HCT116 (cell line): Measurements from ENCODE around the gene ALOX15. TPM values are rescaled to one million over a fixed set of nuclear protein-coding genes. Genes with fewer than 3 reads are reported as not detected.
A peak's percentile ranks its signal among the peaks of the same experiment; 100 is the strongest.

ENCODE experiments used
- ATAC-seq: fragments of 200-7000 bp; cut with Tn5 transposase; 2 replicates; pipeline ENCODE4 v1.9.1; 2020; ENCODE audit warnings: mild to moderate bottlenecking, moderate library complexity
- BruUV-seq: library from RNA; stranded (reverse); fragments of 400-500 nt; replicated peaks from 2 replicates; lab custom pipeline; 2021; lab: Mats Ljungman, UMichigan
- CTCF ChIA-PET: fragments of 300-600 bp; sonication (Branson Sonifier 250); formaldehyde crosslinking; loops from one replicate; lab custom pipeline; 2021; ENCODE audit warnings: antibody characterized with exemption; lab: Charles Lee
- POLR2A ChIA-PET: fragments of 300-600, 350-600 bp; sonication (Branson Sonifier 250); formaldehyde crosslinking; loops from one replicate; lab custom pipeline; 2021; ENCODE audit warnings: antibody characterized with exemption; lab: Charles Lee
- RAD21 ChIA-PET, 2 experiments: fragments of 300-600 bp; sonication (Branson Sonifier 250); formaldehyde crosslinking; loops; one replicate each; lab custom pipeline; 2023; ENCODE audit warnings: low total read pairs in 2 of 2; ENCODE audit not compliant: uncharacterized antibody in 2 of 2, unreplicated experiment in 2 of 2, low non-redundant PET in 1 of 2; lab: Charles Lee
- DNase-seq: peaks from one replicate; pipeline ENCODE4 v3.0.0-alpha.2; 2010; ENCODE audit warnings: low read depth, low spot score
- H2AFZ ChIP-seq: fragments of 200-600 bp; shearing (Covaris generic), sonication (generic); 2 replicates; pipeline ENCODE4 v1.6.1; 2017; ENCODE audit warnings: low read depth, mixed run types, mixed read lengths, antibody characterized with exemption, low read length; ENCODE audit not compliant: poor library complexity, severe bottlenecking
- H3K27ac ChIP-seq: 2 replicates; pipeline ENCODE4 v1.5.1; 2012; ENCODE audit warnings: low read depth, low read length
- H3K27me3 ChIP-seq: fragments of 200-600 bp; sonication (generic); 2 replicates; pipeline ENCODE4 v1.6.1; 2016; ENCODE audit warnings: mixed run types, low read length, mixed read lengths; ENCODE audit not compliant: insufficient read depth
- H3K36me3 ChIP-seq, 2 experiments: fragments of 200-500 bp in 1 of 2; fragments of 200-600 bp in 1 of 2; sonication (Bioruptor generic) in 1 of 2; sonication (generic) in 1 of 2; 2 replicates each; pipeline versions ENCODE4 v1.5.1 to v1.6.1; 2014 to 2016; ENCODE audit warnings: low read length in 2 of 2, inconsistent platforms in 1 of 2, mixed read lengths in 1 of 2, mixed run types in 1 of 2; ENCODE audit not compliant: insufficient read depth in 2 of 2, control insufficient read depth in 1 of 2
- H3K4me1 ChIP-seq, 2 experiments: fragments of 200-600 bp in 1 of 2; sonication (generic) in 1 of 2; 2 replicates each; pipeline versions ENCODE4 v1.5.1 to v1.6.1; 2012 to 2017; ENCODE audit warnings: low read length in 2 of 2, inconsistent platforms in 1 of 2, mild to moderate bottlenecking in 1 of 2, mixed read lengths in 1 of 2, mixed run types in 1 of 2, moderate library complexity in 1 of 2; ENCODE audit not compliant: insufficient read depth in 2 of 2, control insufficient read depth in 1 of 2
- H3K4me2 ChIP-seq: fragments of 200-600 bp; sonication (generic); 2 replicates; pipeline ENCODE4 v1.6.1; 2017; ENCODE audit warnings: mixed run types, low read length, mixed read lengths
- H3K4me3 ChIP-seq, 2 experiments: fragments of 200-600 bp in 1 of 2; sonication (generic) in 1 of 2; replicated peaks in 1 of 2; 2 replicates each; pipeline ENCODE4 v1.5.1; 2011 to 2016; ENCODE audit warnings: low read length in 2 of 2, control low read depth in 1 of 2, low read depth in 1 of 2, mild to moderate bottlenecking in 1 of 2, mixed read lengths in 1 of 2, mixed run types in 1 of 2
- H3K79me2 ChIP-seq: fragments of 200-600 bp; sonication (generic); 2 replicates; pipeline ENCODE4 v1.6.1; 2017; ENCODE audit warnings: mild to moderate bottlenecking, mixed run types, low read length, moderate library complexity, mixed read lengths; ENCODE audit not compliant: insufficient read depth
- H3K9ac ChIP-seq: fragments of 200-600 bp; sonication (generic); 2 replicates; pipeline ENCODE4 v1.6.1; 2016; ENCODE audit warnings: low read length, mixed read lengths
- H3K9me2 ChIP-seq: fragments of 200-600 bp; sonication (generic), shearing (Covaris generic); 2 replicates; pipeline ENCODE4 v1.6.1; 2017; ENCODE audit warnings: mixed run types, mild to moderate bottlenecking, moderate library complexity; ENCODE audit not compliant: insufficient read depth
- H3K9me3 ChIP-seq, 2 experiments: fragments of 200-500 bp in 1 of 2; fragments of 200-600 bp in 1 of 2; sonication (Bioruptor generic) in 1 of 2; sonication (generic) in 1 of 2; 2 replicates each; pipeline ENCODE4 v1.6.1; 2014 to 2017; ENCODE audit warnings: low read length in 2 of 2, mixed read lengths in 2 of 2, inconsistent platforms in 1 of 2, low read depth in 1 of 2, mild to moderate bottlenecking in 1 of 2, mixed run types in 1 of 2, moderate library complexity in 1 of 2; ENCODE audit not compliant: control insufficient read depth in 1 of 2, insufficient read depth in 1 of 2
- H4K20me1 ChIP-seq: fragments of 200-600 bp; sonication (generic), shearing (Covaris generic); 2 replicates; pipeline ENCODE4 v1.6.1; 2017; ENCODE audit warnings: mixed run types, mild to moderate bottlenecking, moderate library complexity; ENCODE audit not compliant: insufficient read depth
- CTCF ChIP-seq, 3 experiments: fragments of 200-600 bp in 1 of 3; sonication (generic) in 1 of 3; IDR thresholded peaks in 2 of 3; conservative IDR thresholded peaks in 1 of 3; 2 replicates each; pipeline ENCODE4 v1.5.1; 2012 to 2017; ENCODE audit warnings: low read depth in 2 of 3, low read length in 2 of 3, antibody characterized with exemption in 1 of 3, borderline replicate concordance in 1 of 3, control low read depth in 1 of 3, mild to moderate bottlenecking in 1 of 3, mixed read lengths in 1 of 3, mixed run types in 1 of 3, moderate library complexity in 1 of 3; ENCODE audit not compliant: insufficient read depth in 1 of 3
- EGR1 ChIP-seq: IDR thresholded peaks from 2 replicates; pipeline ENCODE4 v1.6.1; 2012; ENCODE audit warnings: low read depth
- JUND ChIP-seq: IDR thresholded peaks from 2 replicates; pipeline ENCODE4 v1.6.1; 2012
- POLR2A ChIP-seq: IDR thresholded peaks from 2 replicates; pipeline ENCODE4 v1.7.0; 2011; ENCODE audit warnings: borderline replicate concordance; ENCODE audit not compliant: insufficient read depth, insufficient read length; ENCODE audit errors: extremely low read depth
- POLR2AphosphoS5 ChIP-seq: IDR thresholded peaks from 2 replicates; pipeline ENCODE4 v1.6.1; 2011; ENCODE audit warnings: mild to moderate bottlenecking, low read depth, low read length, moderate library complexity
- REST ChIP-seq: IDR thresholded peaks from 2 replicates; pipeline ENCODE4 v1.6.1; 2012; ENCODE audit warnings: low read depth
- SIN3A ChIP-seq: IDR thresholded peaks from 2 replicates; pipeline ENCODE4 v1.6.1; 2012; ENCODE audit warnings: low read depth
- SP1 ChIP-seq: IDR thresholded peaks from 2 replicates; pipeline ENCODE4 v1.6.1; 2012; ENCODE audit warnings: low read depth
- SRF ChIP-seq: IDR thresholded peaks from 2 replicates; pipeline ENCODE4 v1.6.1; 2012; ENCODE audit warnings: low read depth
- YY1 ChIP-seq: IDR thresholded peaks from 2 replicates; pipeline ENCODE4 v1.6.1; 2011; ENCODE audit warnings: low read length, low read depth, moderate library complexity, mild to moderate bottlenecking; ENCODE audit not compliant: insufficient replicate concordance; ENCODE audit errors: extremely low read depth
- ZFX ChIP-seq: fragments of 450-650 bp; IDR thresholded peaks from 2 replicates; pipeline ENCODE4 v1.6.1; 2017
- intact Hi-C: fragments of 100-400 bp; cut with micrococcal nuclease; formaldehyde crosslinking; loops from 2 replicates; pipeline ENCODE4 v1.10.0; 2022
- total RNA-seq: library from RNA; stranded (reverse); gene quantifications from one replicate; pipeline ENCODE4 v1.2.1, GENCODE V29; 2021; ENCODE audit not compliant: unreplicated experiment
- TF ChIP-seq, protein P1 (sequence below): IDR thresholded peaks from 2 replicates; pipeline ENCODE4 v1.6.1; 2012

The ALOX15 gene
- total RNA-seq, 1 experiment from 2014 or later, result 0.57 TPM

DNA sequence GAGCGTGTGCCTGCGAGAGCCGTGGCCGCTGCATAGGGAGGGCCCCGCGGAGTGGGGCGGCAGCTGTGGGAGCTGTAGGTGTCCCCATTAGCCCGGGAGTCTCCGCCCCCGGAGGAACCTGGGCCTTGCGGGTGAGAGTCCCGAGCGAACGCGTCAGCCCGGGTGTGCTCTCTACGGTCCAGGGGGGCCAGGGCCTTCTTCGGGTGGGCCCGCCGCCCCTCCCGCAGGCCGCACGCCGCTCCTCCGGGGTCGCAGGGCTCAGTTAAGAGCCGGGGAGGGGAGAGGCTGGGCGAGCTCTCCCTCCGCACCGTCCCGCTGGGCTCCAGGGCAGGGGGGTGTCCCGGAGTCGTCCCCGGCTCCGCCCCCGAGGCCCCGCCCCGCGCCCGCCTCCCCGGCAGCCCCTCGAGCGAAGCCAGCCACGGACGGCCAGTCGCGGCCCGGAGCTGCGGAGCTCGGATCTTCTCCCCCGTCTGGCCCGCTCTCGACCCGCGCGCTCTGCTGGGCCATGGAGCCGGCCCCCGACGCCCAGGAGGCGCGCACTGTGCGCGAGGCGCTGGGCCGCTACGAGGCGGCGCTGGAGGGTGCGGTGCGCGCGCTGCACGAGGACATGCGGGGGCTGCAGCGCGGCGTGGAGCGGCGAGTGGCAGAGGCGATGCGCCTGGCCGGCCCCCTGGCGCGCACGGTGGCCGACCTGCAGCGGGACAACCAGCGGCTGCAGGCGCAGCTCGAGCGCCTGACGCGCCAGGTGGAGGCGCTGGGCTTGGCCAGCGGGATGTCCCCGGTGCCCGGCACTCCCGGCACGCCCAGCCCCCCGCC is 57.2 kb downstream of the ALOX15 start, which contains the start of gene SMTNL2:
Gene SMTNL2, plus strand, starts transcription at position 429 of the 816 bp plus-strand sequence. Its CDS starts 77 bp downstream, at position 506.
- Histone ChIP-seq H3K9me2 (no peaks in the 10 kb centered on the region), H3K4me2 (peak within 1 kb of the TSS; percentile 98), H3K36me3 (no peaks in the 10 kb centered on the region), H3K27ac (peak within 1 kb of the TSS; percentile 46; the same call in 1 of the 2 replicates), H3K4me1 (peaks cover 5 to 23% of the 10 kb centered on the region in 2 experiments; a peak in 3 of 4 replicates), H3K9ac (peak within 1 kb of the TSS; percentile 55), H2AFZ (peak within 1 kb of the TSS; percentile 98), H4K20me1 (no peaks in the 10 kb centered on the region), H3K27me3 (peaks cover 5% of the 10 kb centered on the region; the same call in 1 of the 2 replicates), H3K9me3 (no peaks in the 10 kb centered on the region), H3K4me3 (peak within 1 kb of the TSS; percentile 51 to 65), H3K79me2 (no peaks in the 10 kb centered on the region)
- ChIA-PET CTCF (interaction anchor here (2.0 kb wide), 1 partner anchor 17 kb away, joined by 19 read pairs; no protein-coding TSS in a partner anchor), POLR2A (interaction anchor here (1.0 to 1.4 kb wide), 2 partner anchors 9 to 17 kb away, joined by 3 to 4 read pairs; no protein-coding TSS in a partner anchor), RAD21 (no interaction called here)
- ATAC-seq, result peak; percentile 79
- TF ChIP-seq, protein P1, sequence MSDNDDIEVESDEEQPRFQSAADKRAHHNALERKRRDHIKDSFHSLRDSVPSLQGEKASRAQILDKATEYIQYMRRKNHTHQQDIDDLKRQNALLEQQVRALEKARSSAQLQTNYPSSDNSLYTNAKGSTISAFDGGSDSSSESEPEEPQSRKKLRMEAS, result peak; percentile 46; the same call in 1 of the 2 replicates
- TF ChIP-seq POLR2AphosphoS5 (0 out of 2 replicates have a peak, but pooled peaks have one; percentile 27), SRF (no peak), EGR1 (no peak), ZFX (peak; percentile 55), JUND (no peak), SIN3A (no peak), YY1 (no peak)
- no TSS peak for BruUV-seq
- intact Hi-C loops, result no loop called here
- no peak for DNase-seq

- H3K79me2 ChIP-seq, result no peaks in the 10 kb centered on the region
- BruUV-seq, result no TSS peak
- POLR2A ChIA-PET, result interaction anchor here (1.0 to 1.4 kb wide), 2 partner anchors 8 to 17 kb away, joined by 3 to 4 read pairs; no protein-coding TSS in a partner anchor
- RAD21 ChIA-PET, result no interaction called here
- ATAC-seq (peak; percentile 83), DNase-seq (peak; percentile 31)
- peak overlapping the region; percentile 55 for H3K9ac ChIP-seq
- intact Hi-C loops, result no loop called here
- CTCF ChIA-PET, result interaction anchor here (2.0 kb wide), 1 partner anchor 17 kb away, joined by 19 read pairs; no protein-coding TSS in a partner anchor
- TF ChIP-seq CTCF (IDR thresholded peaks at IDR 0.05 in 2 of 3, conservative IDR thresholded peaks at IDR 0.05 in 1 of 3; ENCODE audit: borderline replicate concordance in 1 of 3, insufficient read depth in 1 of 3, low read depth in 2 of 3, low read length in 2 of 3) (peak in 2 of 3 experiments; percentile 50 to 55; a peak in 4 of 6 replicates), JUND (no peak), POLR2A (no peak), REST (no peak), SP1 (no peak)
- H4K20me1 ChIP-seq, result no peaks in the 10 kb centered on the region
- no peaks in the 10 kb centered on the region for H3K9me2 ChIP-seq
- H3K4me1 ChIP-seq, result peaks cover 5 to 23% of the 10 kb centered on the region in 2 experiments; a peak in 3 of 4 replicates
- no peaks in the 10 kb centered on the region for H3K36me3 ChIP-seq
- H3K4me2 ChIP-seq, result peak overlapping the region; percentile 98
- H2AFZ ChIP-seq, result peak overlapping the region; percentile 98
- H3K27ac ChIP-seq, result peak overlapping the region; percentile 46; the same call in 1 of the 2 replicates
- H3K4me3 ChIP-seq, result peak overlapping the region; percentile 51 to 65
- no peaks in the 10 kb centered on the region for H3K9me3 ChIP-seq
- peaks cover 5% of the 10 kb centered on the region; the same call in 1 of the 2 replicates for H3K27me3 ChIP-seq
Measured at GRCh38 chr17:4583782-4584100, 57.7 kb downstream of the ALOX15 start.
